Measurements from ENCODE around the gene LIPC.

GRCh38 chr15:58538225-58538727, 106.5 kb downstream of the LIPC start:
- TF ChIP-seq CTCF (IDR thresholded peaks at IDR 0.05): no peak
- TF ChIP-seq POLR2A (IDR thresholded peaks at IDR 0.05): no peak
